Endodermal cell (in vitro differentiated cells): Measurements from ENCODE around the gene MPDU1. TPM values are rescaled to one million over a fixed set of nuclear protein-coding genes. Genes with fewer than 3 reads are reported as not detected.
A peak's percentile ranks its signal among the peaks of the same experiment; 100 is the strongest.

Experiments
- DNase-seq: peaks from one replicate; pipeline ENCODE4 v3.0.0-alpha.2; 2017
- H3K27ac ChIP-seq: 2 replicates; pipeline ENCODE4 v1.5.1; 2013; ENCODE audit warnings: mild to moderate bottlenecking, low read depth, low read length, moderate library complexity
- H3K27me3 ChIP-seq: 2 replicates; pipeline ENCODE4 v1.6.1; 2013; ENCODE audit warnings: mild to moderate bottlenecking, low read length, moderate library complexity; ENCODE audit not compliant: insufficient read depth, control insufficient read depth, poor library complexity, severe bottlenecking
- H3K36me3 ChIP-seq: 2 replicates; pipeline ENCODE4 v1.7.0; 2013; ENCODE audit warnings: mild to moderate bottlenecking, low read length, moderate library complexity; ENCODE audit not compliant: control insufficient read depth, insufficient read depth
- H3K4me1 ChIP-seq: one replicate; pipeline ENCODE4 v1.7.0; 2013; ENCODE audit warnings: low read length; ENCODE audit not compliant: control insufficient read depth, insufficient read depth
- H3K4me3 ChIP-seq: 2 replicates; pipeline ENCODE4 v1.5.1; 2013; ENCODE audit warnings: mild to moderate bottlenecking, low read length, moderate library complexity
- H3K9ac ChIP-seq: 2 replicates; pipeline ENCODE4 v1.6.1; 2013; ENCODE audit warnings: mild to moderate bottlenecking, low read length, moderate library complexity; ENCODE audit not compliant: poor library complexity, severe bottlenecking; ENCODE audit errors: extremely low read depth
- H3K9me3 ChIP-seq: 2 replicates; pipeline ENCODE4 v1.6.1; 2013; ENCODE audit warnings: mild to moderate bottlenecking, low read length, moderate library complexity; ENCODE audit not compliant: control insufficient read depth
- H3K27ac Mint-ChIP-seq: 2 replicates; pipeline ENCODE4 v1.8.0; 2020; ENCODE audit warnings: mixed read lengths
- H3K27me3 Mint-ChIP-seq: 2 replicates; pipeline ENCODE4 v1.8.0; 2021; ENCODE audit warnings: mild to moderate bottlenecking, mixed read lengths; ENCODE audit not compliant: insufficient read depth
- H3K36me3 Mint-ChIP-seq: 2 replicates; pipeline ENCODE4 v1.8.0; 2020; ENCODE audit warnings: low read depth, mixed read lengths
- H3K4me1 Mint-ChIP-seq: 2 replicates; pipeline ENCODE4 v1.8.0; 2020; ENCODE audit warnings: mixed read lengths
- H3K4me3 Mint-ChIP-seq: 2 replicates; pipeline ENCODE4 v1.8.0; 2020; ENCODE audit warnings: mild to moderate bottlenecking, moderate library complexity, mixed read lengths
- H3K9me3 Mint-ChIP-seq: 2 replicates; pipeline ENCODE4 v1.8.0; 2020; ENCODE audit warnings: mild to moderate bottlenecking, mixed read lengths
- CTCF ChIP-seq: fragments of 200-600 bp; sonication (generic); conservative IDR thresholded peaks from 2 replicates; pipeline ENCODE4 v1.5.0; 2021; ENCODE audit warnings: antibody characterized with exemption, mild to moderate bottlenecking
- WGBS, 2 experiments: methylation state at CpG; one replicate each; pipeline versions ENCODE4 v1.1.5 to v1.1.7; 2013; ENCODE audit warnings: missing lambda C conversion rate in 2 of 2, mixed read lengths in 1 of 2; ENCODE audit not compliant: insufficient coverage in 1 of 2, insufficient read length in 1 of 2; 5-methylcytosine and 5-hydroxymethylcytosine counted together
- total RNA-seq, 2 donors: library from RNA; stranded (reverse); fragmentation: NEBNext Ultra II Directional in 1 of 2; extraction: Animal tissue kit (Norgen Biotek cat#: 25700) in 1 of 2; gene quantifications; 2 replicates in 1 of 2; 3 replicates in 1 of 2; pipeline ENCODE4 v1.2.1, GENCODE V29; 2021

The MPDU1 gene
- total RNA-seq, 2 donors from 2014 or later: 47.4 to 56.6 TPM

GRCh38 chr17:7548585-7549400 lies 34.9 kb upstream of the MPDU1 start, which contains the start of gene TNFSF12:
Gene TNFSF12, plus strand, starts transcription at chr17:7549058. Its CDS starts 96 bp downstream, at chr17:7549154.
- peak; percentile 85 for DNase-seq
- TF ChIP-seq CTCF: peak; percentile 39
- H3K4me1 Mint-ChIP-seq: peaks cover 3% of the 10 kb centered on the region
- peak within 1 kb of the TSS; percentile 69 for H3K4me3 Mint-ChIP-seq
- H3K27me3 ChIP-seq: no peaks in the 10 kb centered on the region
- H3K4me1 ChIP-seq: no peaks in the 10 kb centered on the region
- peak within 1 kb of the TSS; percentile 38 for H3K9ac ChIP-seq
- no peaks in the 10 kb centered on the region for H3K9me3 Mint-ChIP-seq
- H3K9me3 ChIP-seq: no peaks in the 10 kb centered on the region
- H3K27ac Mint-ChIP-seq: no peak within 1 kb of the TSS
- H3K27ac ChIP-seq: no peak within 1 kb of the TSS
- H3K36me3 Mint-ChIP-seq: no peaks in the 10 kb centered on the region
- H3K36me3 ChIP-seq: no peaks in the 10 kb centered on the region
- peak within 1 kb of the TSS; percentile 84 for H3K4me3 ChIP-seq
- WGBS, 2 experiments: 6 to 14% methylated on average over 17 to 63 of the region's 65 CpGs
- H3K27me3 Mint-ChIP-seq: peaks cover 15% of the 10 kb centered on the region

DNA sequence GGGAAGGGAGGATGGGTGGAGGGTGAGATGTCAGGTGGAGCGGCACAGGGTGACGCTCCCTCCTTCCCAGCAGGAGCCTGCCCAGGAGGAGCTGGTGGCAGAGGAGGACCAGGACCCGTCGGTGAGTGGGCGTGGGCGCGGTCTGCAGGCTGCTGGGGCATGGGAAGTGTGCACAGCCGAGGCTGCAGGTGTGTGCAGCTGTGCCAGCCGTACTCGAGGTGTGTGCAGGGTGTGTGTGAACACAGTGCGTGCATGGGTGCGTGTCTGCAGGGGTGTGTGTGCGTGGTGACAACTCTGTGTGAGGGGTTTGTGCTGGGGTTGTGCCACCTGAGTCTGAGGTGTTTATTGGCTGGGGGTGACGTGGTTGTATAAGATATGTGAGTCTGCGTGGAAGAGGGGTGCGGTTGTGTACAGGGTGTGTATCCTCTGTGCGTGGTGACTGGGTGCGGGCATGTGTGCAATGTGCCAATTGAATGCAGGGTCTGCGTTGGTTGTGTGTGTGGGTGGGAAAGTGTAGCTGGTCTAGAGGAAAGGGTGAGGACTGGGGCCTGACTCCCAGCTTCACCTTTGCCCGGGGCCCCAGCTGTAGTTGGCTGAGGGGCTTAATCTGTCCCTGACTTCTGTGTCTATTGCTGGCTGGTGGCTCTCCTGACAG lies 34.1 kb upstream of the MPDU1 start:
- Histone ChIP-seq H3K4me3 (no peak overlapping the region), H3K4me1 (no peaks in the 10 kb centered on the region), H3K27me3 (no peaks in the 10 kb centered on the region), H3K36me3 (no peaks in the 10 kb centered on the region), H3K27ac (no peak overlapping the region), H3K9ac (no peak overlapping the region), H3K9me3 (no peaks in the 10 kb centered on the region)
- no peak for DNase-seq
- Mint-ChIP-seq H3K4me3 (peak overlapping the region; percentile 69), H3K27ac (no peak overlapping the region), H3K9me3 (no peaks in the 10 kb centered on the region), H3K27me3 (peaks cover 10% of the 10 kb centered on the region), H3K36me3 (no peaks in the 10 kb centered on the region), H3K4me1 (peaks cover 3% of the 10 kb centered on the region)
- no peak for TF ChIP-seq CTCF
- 84 to 86% methylated on average over 9 to 20 of the region's 20 CpGs for WGBS, 2 experiments

DNA sequence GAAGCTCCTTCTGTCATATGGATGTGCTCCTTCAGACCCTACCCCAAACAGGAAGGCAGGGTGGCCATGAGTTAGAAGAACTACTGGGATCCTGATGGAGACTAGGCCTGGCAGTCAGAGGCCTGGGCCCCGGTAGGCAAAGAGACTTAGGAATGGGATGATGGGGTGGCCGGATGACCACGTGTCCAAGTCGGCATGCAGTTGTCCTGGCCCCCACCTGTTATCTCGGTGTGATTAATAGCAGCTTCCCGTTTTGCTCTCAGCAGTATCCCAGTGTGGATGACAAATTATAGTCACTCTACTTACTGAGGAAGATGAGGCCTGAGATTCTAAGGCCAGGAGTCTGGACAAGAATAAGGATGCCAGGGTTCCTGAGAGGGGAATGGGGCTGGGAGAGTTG lies 33.3 kb upstream of the MPDU1 start:
- DNase-seq: no peak
- H3K27me3 ChIP-seq: no peaks in the 10 kb centered on the region
- no peaks in the 10 kb centered on the region for H3K36me3 Mint-ChIP-seq
- H3K4me3 Mint-ChIP-seq: no peak overlapping the region
- 88 to 100% methylated on average over 4 to 6 of the region's 6 CpGs for WGBS, 2 experiments
- H3K27ac ChIP-seq: no peak overlapping the region
- H3K4me3 ChIP-seq: no peak overlapping the region
- no peak overlapping the region for H3K27ac Mint-ChIP-seq
- H3K36me3 ChIP-seq: no peaks in the 10 kb centered on the region
- TF ChIP-seq CTCF: no peak
- no peak overlapping the region for H3K9ac ChIP-seq
- no peaks in the 10 kb centered on the region for H3K9me3 ChIP-seq
- peaks cover 10% of the 10 kb centered on the region for H3K27me3 Mint-ChIP-seq
- H3K9me3 Mint-ChIP-seq: no peaks in the 10 kb centered on the region
- H3K4me1 Mint-ChIP-seq: peaks cover 3% of the 10 kb centered on the region
- no peaks in the 10 kb centered on the region for H3K4me1 ChIP-seq
